ENCODE measurements around the gene APLP2.

APLP2 gene

GRCh38 chr11:130166457-130166784, 96.7 kb downstream of the APLP2 start (continued):
- TF ChIP-seq TSHZ2 (CRISPR knock-in tag; IDR thresholded peaks at IDR 0.05) (no peak), OSR1 (CRISPR knock-in tag; IDR thresholded peaks at IDR 0.05) (no peak)
- TF ChIP-seq, protein P1, sequence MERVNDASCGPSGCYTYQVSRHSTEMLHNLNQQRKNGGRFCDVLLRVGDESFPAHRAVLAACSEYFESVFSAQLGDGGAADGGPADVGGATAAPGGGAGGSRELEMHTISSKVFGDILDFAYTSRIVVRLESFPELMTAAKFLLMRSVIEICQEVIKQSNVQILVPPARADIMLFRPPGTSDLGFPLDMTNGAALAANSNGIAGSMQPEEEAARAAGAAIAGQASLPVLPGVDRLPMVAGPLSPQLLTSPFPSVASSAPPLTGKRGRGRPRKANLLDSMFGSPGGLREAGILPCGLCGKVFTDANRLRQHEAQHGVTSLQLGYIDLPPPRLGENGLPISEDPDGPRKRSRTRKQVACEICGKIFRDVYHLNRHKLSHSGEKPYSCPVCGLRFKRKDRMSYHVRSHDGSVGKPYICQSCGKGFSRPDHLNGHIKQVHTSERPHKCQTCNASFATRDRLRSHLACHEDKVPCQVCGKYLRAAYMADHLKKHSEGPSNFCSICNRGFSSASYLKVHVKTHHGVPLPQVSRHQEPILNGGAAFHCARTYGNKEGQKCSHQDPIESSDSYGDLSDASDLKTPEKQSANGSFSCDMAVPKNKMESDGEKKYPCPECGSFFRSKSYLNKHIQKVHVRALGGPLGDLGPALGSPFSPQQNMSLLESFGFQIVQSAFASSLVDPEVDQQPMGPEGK (CRISPR knock-in tag; IDR thresholded peaks at IDR 0.05; ENCODE audit: borderline replicate concordance): no peak

DNA sequence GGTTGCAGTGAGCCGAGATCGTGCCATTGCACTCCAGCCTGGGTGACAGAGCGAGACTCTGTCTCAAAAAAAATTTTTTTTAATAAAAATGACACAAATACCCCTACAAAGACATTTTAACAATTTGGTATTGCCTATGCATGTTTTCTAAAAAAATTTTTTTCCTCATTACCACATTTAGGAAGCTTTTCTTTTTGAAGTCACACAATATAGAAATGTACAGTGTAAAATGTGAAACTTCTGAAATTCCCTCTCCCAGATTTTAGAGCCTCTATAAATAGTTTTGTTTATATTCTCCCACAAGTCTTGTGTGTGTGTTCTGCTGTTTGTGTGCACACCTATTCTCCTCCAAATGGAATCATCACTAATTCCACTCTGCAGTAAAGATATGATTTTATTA, 97.5 kb downstream of the APLP2 start:
- ATAC-seq: no peak
- TF ChIP-seq, protein P1 (CRISPR knock-in tag; IDR thresholded peaks at IDR 0.05; ENCODE audit: borderline replicate concordance): no peak
- no peak for TF ChIP-seq ZNF70 (CRISPR knock-in tag; IDR thresholded peaks at IDR 0.05)
- no peak for TF ChIP-seq ARNTL (CRISPR knock-in tag; IDR thresholded peaks at IDR 0.05; ENCODE audit: borderline replicate concordance, low read depth)
- no peak for TF ChIP-seq RARB (CRISPR knock-in tag; IDR thresholded peaks at IDR 0.05)
- TF ChIP-seq, protein P2, sequence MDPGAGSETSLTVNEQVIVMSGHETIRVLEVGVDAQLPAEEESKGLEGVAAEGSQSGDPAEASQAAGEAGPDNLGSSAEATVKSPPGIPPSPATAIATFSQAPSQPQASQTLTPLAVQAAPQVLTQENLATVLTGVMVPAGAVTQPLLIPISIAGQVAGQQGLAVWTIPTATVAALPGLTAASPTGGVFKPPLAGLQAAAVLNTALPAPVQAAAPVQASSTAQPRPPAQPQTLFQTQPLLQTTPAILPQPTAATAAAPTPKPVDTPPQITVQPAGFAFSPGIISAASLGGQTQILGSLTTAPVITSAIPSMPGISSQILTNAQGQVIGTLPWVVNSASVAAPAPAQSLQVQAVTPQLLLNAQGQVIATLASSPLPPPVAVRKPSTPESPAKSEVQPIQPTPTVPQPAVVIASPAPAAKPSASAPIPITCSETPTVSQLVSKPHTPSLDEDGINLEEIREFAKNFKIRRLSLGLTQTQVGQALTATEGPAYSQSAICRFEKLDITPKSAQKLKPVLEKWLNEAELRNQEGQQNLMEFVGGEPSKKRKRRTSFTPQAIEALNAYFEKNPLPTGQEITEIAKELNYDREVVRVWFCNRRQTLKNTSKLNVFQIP (CRISPR knock-in tag; IDR thresholded peaks at IDR 0.05; ENCODE audit: borderline replicate concordance, low read depth): no peak

DNA sequence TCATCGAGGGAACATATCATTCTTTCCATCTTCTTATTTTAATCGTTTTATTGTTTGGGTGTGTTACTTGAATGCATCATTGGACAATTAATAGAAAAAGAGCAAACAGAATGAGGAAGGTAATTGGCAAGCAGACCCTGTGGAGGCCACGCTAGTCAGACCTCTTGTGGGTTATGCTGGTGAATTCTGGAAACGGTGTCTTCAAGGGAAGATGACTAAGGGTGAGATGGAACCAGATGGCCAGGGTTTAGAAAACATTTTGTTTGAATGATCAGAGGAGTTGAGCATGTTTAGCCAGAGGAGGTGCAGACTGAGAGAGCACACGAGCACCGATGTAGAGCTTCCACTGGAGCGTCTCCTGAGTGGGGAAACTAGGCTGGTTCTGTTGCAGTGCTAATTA, 98.4 kb downstream of the APLP2 start:
- no peak for ATAC-seq
- no peak for TF ChIP-seq ARNTL (CRISPR knock-in tag; IDR thresholded peaks at IDR 0.05; ENCODE audit: borderline replicate concordance, low read depth)
- TF ChIP-seq GLIS3 (CRISPR knock-in tag; IDR thresholded peaks at IDR 0.05): no peak
- no peak for TF ChIP-seq ZNF8 (CRISPR knock-in tag; IDR thresholded peaks at IDR 0.05)
- no peak for TF ChIP-seq OSR1 (CRISPR knock-in tag; IDR thresholded peaks at IDR 0.05)
- no peak for TF ChIP-seq ZFP30 (CRISPR knock-in tag; IDR thresholded peaks at IDR 0.05)
- TF ChIP-seq SNAI2 (CRISPR knock-in tag; IDR thresholded peaks at IDR 0.05): no peak
- TF ChIP-seq TOX (CRISPR knock-in tag; IDR thresholded peaks at IDR 0.05; ENCODE audit: borderline replicate concordance): no peak
- no peak for TF ChIP-seq TSHZ2 (CRISPR knock-in tag; IDR thresholded peaks at IDR 0.05)
- no peak for TF ChIP-seq ZNF565 (CRISPR knock-in tag; conservative IDR thresholded peaks at IDR 0.05; ENCODE audit: low read depth)

DNA sequence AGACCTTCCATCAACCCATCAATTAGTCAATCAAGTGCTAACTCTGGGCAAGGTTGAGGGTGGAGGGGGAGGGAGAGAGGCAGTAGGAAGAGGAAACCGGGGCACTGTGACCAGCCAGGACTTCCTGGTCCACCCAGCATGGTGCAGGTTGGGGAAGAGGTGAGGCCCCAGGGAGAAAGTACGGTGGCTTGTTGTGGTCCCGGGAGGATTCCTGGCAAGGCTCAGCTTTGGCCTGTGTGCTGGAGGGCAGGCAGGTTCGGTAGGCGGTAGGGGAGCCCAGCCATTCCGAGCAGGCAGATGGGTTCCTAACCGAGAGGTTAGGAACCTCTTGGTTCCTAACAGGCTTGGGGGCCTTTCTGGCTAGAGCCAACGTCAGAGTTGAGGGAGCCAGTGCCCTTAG, 100.7 kb downstream of the APLP2 start:
- no peak for ATAC-seq
- no peak for TF ChIP-seq TSHZ2 (CRISPR knock-in tag; IDR thresholded peaks at IDR 0.05)
- TF ChIP-seq PPARA (CRISPR knock-in tag; IDR thresholded peaks at IDR 0.05; ENCODE audit: borderline replicate concordance): no peak
- no peak for TF ChIP-seq ZC3H10 (CRISPR knock-in tag; IDR thresholded peaks at IDR 0.05)
- TF ChIP-seq, protein P2 (CRISPR knock-in tag; IDR thresholded peaks at IDR 0.05; ENCODE audit: borderline replicate concordance, low read depth): no peak
- TF ChIP-seq ESRRG (CRISPR knock-in tag; IDR thresholded peaks at IDR 0.05): no peak
- TF ChIP-seq, protein P1 (CRISPR knock-in tag; IDR thresholded peaks at IDR 0.05; ENCODE audit: borderline replicate concordance): no peak
- no peak for TF ChIP-seq CSDC2 (CRISPR knock-in tag; IDR thresholded peaks at IDR 0.05)
- no peak for TF ChIP-seq TOX (CRISPR knock-in tag; IDR thresholded peaks at IDR 0.05; ENCODE audit: borderline replicate concordance)

All from SK-N-SH treated with all-trans-retinoic acid at 6 μM for 48 hours (cell line).